ENCODE results near the gene CKAP2L.

Gene CKAP2L

GRCh38 chr2:112760149-112760548, 4.3 kb downstream of the CKAP2L start:
- H3K36me3 ChIP-seq (replicated peaks; ENCODE audit: low read depth, low read length) = peaks cover 50% of the 10 kb centered on the region
- no peak overlapping the region for H2AFZ ChIP-seq (ENCODE audit: low read depth, low read length)

GRCh38 chr2:112758711-112759110, 5.7 kb downstream of the CKAP2L start:
- peaks cover 64% of the 10 kb centered on the region for H3K36me3 ChIP-seq (replicated peaks; ENCODE audit: low read depth, low read length)
- H4K20me1 ChIP-seq (ENCODE audit: insufficient read depth, low read length) = 0 out of 2 replicates have a peak, but pooled peaks cover 4% of the 10 kb centered on the region
- H2AFZ ChIP-seq (ENCODE audit: low read depth, low read length) = no peak overlapping the region
- peaks cover 18% of the 10 kb centered on the region for H3K79me2 ChIP-seq (ENCODE audit: low read length)
- no peaks in the 10 kb centered on the region for H3K27me3 ChIP-seq (ENCODE audit: low read depth, low read length)
- no peak for TF ChIP-seq EZH2phosphoT487 (IDR thresholded peaks at IDR 0.05; ENCODE audit: low read depth)
- no peak for TF ChIP-seq CTCF (IDR thresholded peaks at IDR 0.05; ENCODE audit: low read depth, low read length)
- H3K9me3 ChIP-seq (ENCODE audit: insufficient read depth, low read length) = no peaks in the 10 kb centered on the region
- no peak overlapping the region for H3K4me2 ChIP-seq (ENCODE audit: low read length)
- no peak overlapping the region for H3K27ac ChIP-seq (ENCODE audit: low read length)
- H3K4me1 ChIP-seq (ENCODE audit: low read length) = peaks cover 8% of the 10 kb centered on the region
- no peak overlapping the region for H3K9ac ChIP-seq (ENCODE audit: low read length)
- no peak overlapping the region for H3K4me3 ChIP-seq (ENCODE audit: low read length)

More at GRCh38 chr2:112760149-112760548, 4.3 kb downstream of the CKAP2L start:
- Histone ChIP-seq H3K4me1 (ENCODE audit: low read length) (peaks cover 9% of the 10 kb centered on the region), H3K4me3 (ENCODE audit: low read length) (no peak overlapping the region), H4K20me1 (ENCODE audit: insufficient read depth, low read length) (no peaks in the 10 kb centered on the region), H3K27ac (ENCODE audit: low read length) (no peak overlapping the region), H3K4me2 (ENCODE audit: low read length) (no peak overlapping the region), H3K27me3 (ENCODE audit: low read depth, low read length) (no peaks in the 10 kb centered on the region), H3K9me3 (ENCODE audit: insufficient read depth, low read length) (no peaks in the 10 kb centered on the region), H3K9ac (ENCODE audit: low read length) (no peak overlapping the region), H3K79me2 (ENCODE audit: low read length) (peaks cover 25% of the 10 kb centered on the region)
- TF ChIP-seq CTCF (IDR thresholded peaks at IDR 0.05; ENCODE audit: low read depth, low read length) (no peak), EZH2phosphoT487 (IDR thresholded peaks at IDR 0.05; ENCODE audit: low read depth) (no peak)

- Histone ChIP-seq H3K27me3 (ENCODE audit: low read depth, low read length) (no peaks in the 10 kb centered on the region), H3K4me1 (ENCODE audit: low read length) (no peaks in the 10 kb centered on the region), H3K27ac (ENCODE audit: low read length) (no peak overlapping the region), H3K9me3 (ENCODE audit: insufficient read depth, low read length) (no peaks in the 10 kb centered on the region), H2AFZ (ENCODE audit: low read depth, low read length) (no peak overlapping the region), H4K20me1 (ENCODE audit: insufficient read depth, low read length) (0 out of 2 replicates have a peak, but pooled peaks cover 4% of the 10 kb centered on the region), H3K36me3 (replicated peaks; ENCODE audit: low read depth, low read length) (peaks cover 73% of the 10 kb centered on the region), H3K4me2 (ENCODE audit: low read length) (no peak overlapping the region), H3K79me2 (ENCODE audit: low read length) (peaks cover 4% of the 10 kb centered on the region), H3K4me3 (ENCODE audit: low read length) (no peak overlapping the region), H3K9ac (ENCODE audit: low read length) (no peak overlapping the region)
- no peak for TF ChIP-seq EZH2phosphoT487 (IDR thresholded peaks at IDR 0.05; ENCODE audit: low read depth)
Measured at GRCh38 chr2:112757265-112757664, 7.1 kb downstream of the CKAP2L start.

- Histone ChIP-seq H3K36me3 (replicated peaks; ENCODE audit: low read depth, low read length) (peaks cover 75% of the 10 kb centered on the region), H3K4me3 (ENCODE audit: low read length) (no peak overlapping the region), H3K79me2 (ENCODE audit: low read length) (no peaks in the 10 kb centered on the region), H2AFZ (ENCODE audit: low read depth, low read length) (no peak overlapping the region), H3K27me3 (ENCODE audit: low read depth, low read length) (no peaks in the 10 kb centered on the region), H3K27ac (ENCODE audit: low read length) (no peak overlapping the region), H3K4me2 (ENCODE audit: low read length) (no peak overlapping the region), H3K9ac (ENCODE audit: low read length) (no peak overlapping the region), H3K9me3 (ENCODE audit: insufficient read depth, low read length) (no peaks in the 10 kb centered on the region), H4K20me1 (ENCODE audit: insufficient read depth, low read length) (0 out of 2 replicates have a peak, but pooled peaks cover 4% of the 10 kb centered on the region), H3K4me1 (ENCODE audit: low read length) (no peaks in the 10 kb centered on the region)
- TF ChIP-seq EZH2phosphoT487 (IDR thresholded peaks at IDR 0.05; ENCODE audit: low read depth) (no peak), CTCF (IDR thresholded peaks at IDR 0.05; ENCODE audit: low read depth, low read length) (no peak)
Measured at GRCh38 chr2:112756207-112756606, 8.2 kb downstream of the CKAP2L start.

Measured in OCI-LY3 (cell line).